Hematopoietic multipotent progenitor cell treated with erythropoietin and hydrocortisone succinate and interleukin-3 and kit ligand, for 8 days (in vitro differentiated cells): ENCODE measurements around the gene ADGRL4.
"Not testable (repeated sequence)": the region's sequence is repeated elsewhere in the genome, so short reads cannot be mapped to it uniquely, and the experiment has no call there.

Experiments
- DNase-seq: peaks from one replicate; pipeline ENCODE4 v3.0.0-alpha.2; 2015

ADGRL4 gene

GRCh38 chr1:79006564-79006963, at the start of gene ADGRL4:
ADGRL4 (minus strand) TSS chr1:79006730; CDS start chr1:79006654, 76 bp downstream.
- no peak for DNase-seq

- DNase-seq, result no peak
Measured at GRCh38 chr1:79055856-79056255, 49.3 kb upstream of the ADGRL4 start.

GRCh38 chr1:79052829-79053449, 46.4 kb upstream of the ADGRL4 start:
- DNase-seq, result no peak

GRCh38 chr1:79044974-79045650, 38.6 kb upstream of the ADGRL4 start:
- no peak for DNase-seq

- no peak for DNase-seq
Measured at GRCh38 chr1:79043506-79043905, 37.0 kb upstream of the ADGRL4 start.

GRCh38 chr1:79042539-79042938, 36.0 kb upstream of the ADGRL4 start:
- no peak for DNase-seq

GRCh38 chr1:79042117-79042516, 35.6 kb upstream of the ADGRL4 start:
- no peak for DNase-seq

- DNase-seq, result no peak
Measured at GRCh38 chr1:79041666-79042065, 35.1 kb upstream of the ADGRL4 start.

- no peak for DNase-seq
Measured at GRCh38 chr1:79040424-79041082, 34.0 kb upstream of the ADGRL4 start.

GRCh38 chr1:79037085-79037484, 30.6 kb upstream of the ADGRL4 start:
- DNase-seq, result no peak

GRCh38 chr1:79012500-79012899, 6.0 kb upstream of the ADGRL4 start:
- no peak for DNase-seq

GRCh38 chr1:79010589-79010988, 4.1 kb upstream of the ADGRL4 start:
- DNase-seq, result no peak

- DNase-seq, result no peak
Measured at GRCh38 chr1:79005945-79006344, 585 bp downstream of the ADGRL4 start.

GRCh38 chr1:79004916-79005315, 1.6 kb downstream of the ADGRL4 start:
- no peak for DNase-seq

GRCh38 chr1:78996791-78997190, 9.7 kb downstream of the ADGRL4 start:
- DNase-seq, result no peak

- DNase-seq, result no peak
Measured at GRCh38 chr1:78987042-78987441, 19.5 kb downstream of the ADGRL4 start.

GRCh38 chr1:78980511-78980910, 26.0 kb downstream of the ADGRL4 start:
- no peak for DNase-seq

GRCh38 chr1:78972723-78973122, 33.8 kb downstream of the ADGRL4 start:
- DNase-seq, result no peak

- not testable (repeated sequence) for DNase-seq
Measured at GRCh38 chr1:78967091-78967490, 39.4 kb downstream of the ADGRL4 start.

- no peak for DNase-seq
Measured at GRCh38 chr1:78958711-78959110, 47.8 kb downstream of the ADGRL4 start.

- no peak for DNase-seq
Measured at GRCh38 chr1:78950826-78951225, 55.7 kb downstream of the ADGRL4 start.

- no peak for DNase-seq
Measured at GRCh38 chr1:78949227-78949626, 57.3 kb downstream of the ADGRL4 start.

- no peak for DNase-seq
Measured at GRCh38 chr1:78919150-78919549, 87.4 kb downstream of the ADGRL4 start.

- no peak for DNase-seq
Measured at GRCh38 chr1:78918157-78918556, 88.4 kb downstream of the ADGRL4 start.
